Lung (tissue), 12 donors: ENCODE data around the gene ROR1. TPM values are rescaled to one million over a fixed set of nuclear protein-coding genes. Genes with fewer than 3 reads are reported as not detected.

Experiments used
- ATAC-seq: fragments of 200-7000 bp; cut with Tn5 transposase; one replicate; pipeline ENCODE4 v1.9.1; 2020; ENCODE audit warnings: moderate number of reproducible peaks; ENCODE audit not compliant: insufficient read depth, low FRiP score
- DNase-seq, 3 donors: peaks; one replicate each; pipeline ENCODE4 v3.0.0-alpha.2; 2013 to 2017
- H3K27ac ChIP-seq, 2 donors: one replicate each; pipeline ENCODE4 v1.5.1; 2013; ENCODE audit warnings: mild to moderate bottlenecking in 2 of 2, moderate library complexity in 2 of 2, control low read depth in 1 of 2, inconsistent platforms in 1 of 2, low read depth in 1 of 2, low read length in 1 of 2
- H3K27me3 ChIP-seq, 3 donors: one replicate each; pipeline ENCODE4 v1.5.1; 2013; ENCODE audit warnings: low read length in 2 of 3; ENCODE audit not compliant: control insufficient read depth in 3 of 3, insufficient read depth in 3 of 3
- H3K36me3 ChIP-seq, 4 donors: one replicate each; pipeline ENCODE4 v1.5.1; 2013; ENCODE audit warnings: low read length in 4 of 4, mild to moderate bottlenecking in 1 of 4, moderate library complexity in 1 of 4; ENCODE audit not compliant: control insufficient read depth in 4 of 4, insufficient read depth in 4 of 4
- H3K4me1 ChIP-seq, 5 donors: one replicate each; pipeline ENCODE4 v1.5.1; 2013; ENCODE audit warnings: low read length in 5 of 5, mild to moderate bottlenecking in 2 of 5, moderate library complexity in 1 of 5; ENCODE audit not compliant: control insufficient read depth in 5 of 5, insufficient read depth in 5 of 5
- H3K4me3 ChIP-seq: one replicate; pipeline ENCODE4 v1.5.1; 2013; ENCODE audit warnings: mild to moderate bottlenecking, control low read depth, moderate library complexity
- H3K9ac ChIP-seq, 2 donors: one replicate each; pipeline ENCODE4 v1.5.1; 2013; ENCODE audit warnings: low read length in 2 of 2, control low read depth in 1 of 2; ENCODE audit not compliant: insufficient read depth in 1 of 2
- H3K9me3 ChIP-seq, 4 donors: one replicate each; pipeline ENCODE4 v1.5.1; 2013; ENCODE audit warnings: low read length in 3 of 4, mild to moderate bottlenecking in 1 of 4, moderate library complexity in 1 of 4; ENCODE audit not compliant: control insufficient read depth in 4 of 4, insufficient read depth in 3 of 4
- WGBS, 2 donors: extraction: QIAGEN DNeasy Blood & Tissue Kit; methylation state at CpG; one replicate each; pipeline ENCODE4 v1.1.7; 2013; 5-methylcytosine and 5-hydroxymethylcytosine counted together
- polyA plus RNA-seq, 2 donors: library from polyadenylated mRNA; stranded (reverse); fragments of 200-250 nt; gene quantifications; one replicate each; pipeline ENCODE4 v1.2.1, GENCODE V29; 2013
- total RNA-seq, 2 donors: library from RNA; depleted of rRNA in 1 of 2; stranded (reverse); fragments of >200 nt in 1 of 2; gene quantifications; one replicate each; pipeline ENCODE4 v1.2.1, GENCODE V29; 2014 to 2021
- TF ChIP-seq, protein P1 (sequence below): IDR thresholded peaks from 2 replicates; pipeline ENCODE4 v1.5.1; 2012; ENCODE audit warnings: mild to moderate bottlenecking; ENCODE audit errors: control extremely low read depth, extremely low read depth
- donor health status: control.
- donor health status: control.
- donor health status: Bipolar disorder and iron deficiency.
- donor health status: healthy.
- donor health status: DM: yes; HTN: yes; CAD: no.

Gene ROR1
- total and polyA plus RNA-seq, 4 donors: 2.9 to 47.0 (median 14.0) TPM

DNA sequence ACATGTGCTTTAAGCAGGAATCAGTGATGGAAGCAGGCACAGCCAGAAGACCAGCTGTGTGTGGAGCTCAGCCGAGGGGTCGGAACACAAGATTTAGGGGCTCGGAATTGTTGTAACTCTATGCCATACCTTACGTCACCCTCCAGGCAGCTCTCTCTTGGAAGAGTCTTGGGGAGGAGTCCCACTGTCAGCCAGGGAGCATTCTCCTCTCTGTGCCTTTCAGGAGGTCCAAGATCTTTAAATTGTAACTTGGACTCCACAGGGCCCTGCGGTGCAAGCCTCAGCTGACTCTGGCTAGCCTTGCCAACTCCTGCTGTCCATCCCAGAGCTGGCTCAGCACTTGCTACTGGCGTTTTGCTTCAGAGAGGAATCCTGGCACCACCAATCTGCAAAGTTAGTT, 26.4 kb upstream of the ROR1 start:
- Histone ChIP-seq H3K9ac (no peak overlapping the region), H3K4me3 (no peak overlapping the region), H3K27ac (no peak overlapping the region), H3K4me1 (peaks cover 0 to 15% (median 6%) of the 10 kb centered on the region in 5 donors), H3K9me3 (no peaks in the 10 kb centered on the region), H3K27me3 (no peaks in the 10 kb centered on the region), H3K36me3 (no peaks in the 10 kb centered on the region)
- ATAC-seq (no peak), DNase-seq (peak in 1 of 3 donors; percentile 44)
- TF ChIP-seq, protein P1, sequence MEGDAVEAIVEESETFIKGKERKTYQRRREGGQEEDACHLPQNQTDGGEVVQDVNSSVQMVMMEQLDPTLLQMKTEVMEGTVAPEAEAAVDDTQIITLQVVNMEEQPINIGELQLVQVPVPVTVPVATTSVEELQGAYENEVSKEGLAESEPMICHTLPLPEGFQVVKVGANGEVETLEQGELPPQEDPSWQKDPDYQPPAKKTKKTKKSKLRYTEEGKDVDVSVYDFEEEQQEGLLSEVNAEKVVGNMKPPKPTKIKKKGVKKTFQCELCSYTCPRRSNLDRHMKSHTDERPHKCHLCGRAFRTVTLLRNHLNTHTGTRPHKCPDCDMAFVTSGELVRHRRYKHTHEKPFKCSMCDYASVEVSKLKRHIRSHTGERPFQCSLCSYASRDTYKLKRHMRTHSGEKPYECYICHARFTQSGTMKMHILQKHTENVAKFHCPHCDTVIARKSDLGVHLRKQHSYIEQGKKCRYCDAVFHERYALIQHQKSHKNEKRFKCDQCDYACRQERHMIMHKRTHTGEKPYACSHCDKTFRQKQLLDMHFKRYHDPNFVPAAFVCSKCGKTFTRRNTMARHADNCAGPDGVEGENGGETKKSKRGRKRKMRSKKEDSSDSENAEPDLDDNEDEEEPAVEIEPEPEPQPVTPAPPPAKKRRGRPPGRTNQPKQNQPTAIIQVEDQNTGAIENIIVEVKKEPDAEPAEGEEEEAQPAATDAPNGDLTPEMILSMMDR: no peak
- WGBS, 2 donors: 85 to 92% methylated on average over 6 of the region's 6 CpGs

DNA sequence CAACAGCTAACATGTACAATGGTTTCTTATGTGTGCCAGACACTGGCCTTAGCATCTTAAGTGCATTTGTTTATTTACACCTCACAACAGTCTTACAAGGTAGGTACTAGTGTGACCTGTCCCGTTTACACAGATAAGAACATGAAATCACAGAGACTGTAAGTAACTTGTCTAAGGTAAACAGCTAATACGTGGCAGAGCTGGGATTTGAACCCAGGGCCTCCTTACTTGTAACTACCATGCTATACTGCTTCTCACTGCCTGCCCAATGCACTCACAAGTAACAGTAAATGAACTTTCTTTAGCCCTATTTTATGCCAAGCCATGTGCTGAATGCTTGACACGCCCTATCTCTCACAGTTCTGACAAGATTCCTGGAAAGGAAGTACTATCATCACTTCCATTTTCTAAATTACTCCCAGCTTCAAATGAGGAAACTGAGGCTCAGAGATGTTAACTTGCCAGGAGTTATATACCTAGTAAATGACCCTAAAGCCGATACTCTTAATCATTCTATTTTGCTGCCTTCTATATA, 25.7 kb upstream of the ROR1 start:
- no peak overlapping the region for H3K4me3 ChIP-seq
- no peaks in the 10 kb centered on the region for H3K36me3 ChIP-seq
- no peak for DNase-seq
- no peak overlapping the region for H3K9ac ChIP-seq
- TF ChIP-seq, protein P1: no peak
- no peaks in the 10 kb centered on the region for H3K27me3 ChIP-seq
- H3K27ac ChIP-seq: no peak overlapping the region
- WGBS, 2 donors: 78 to 87% methylated on average over 4 of the region's 4 CpGs
- H3K9me3 ChIP-seq: no peaks in the 10 kb centered on the region
- ATAC-seq: no peak
- H3K4me1 ChIP-seq: peaks cover 0 to 15% (median 6%) of the 10 kb centered on the region in 5 donors

DNA sequence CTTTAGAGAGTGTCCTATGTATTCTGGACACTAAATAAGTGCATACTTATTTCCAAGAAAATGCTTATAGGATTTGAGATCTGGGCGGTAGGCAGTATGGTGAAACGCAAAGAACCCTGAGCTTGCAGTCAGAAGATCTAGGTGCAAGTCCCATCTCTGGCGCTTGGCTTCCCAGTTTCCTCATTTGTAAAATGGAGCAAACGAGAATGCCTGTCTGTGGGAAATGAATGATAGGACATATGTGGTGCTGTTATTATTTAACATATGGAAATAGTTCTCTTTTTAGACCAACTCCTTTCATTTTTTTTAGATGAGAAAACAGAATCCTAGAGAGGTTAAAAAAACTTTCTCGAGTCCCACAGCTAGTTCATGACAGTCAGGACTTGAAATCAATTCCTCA, 25.2 kb upstream of the ROR1 start:
- DNase-seq: no peak
- Histone ChIP-seq H3K27me3 (no peaks in the 10 kb centered on the region), H3K4me3 (no peak overlapping the region), H3K9ac (no peak overlapping the region), H3K9me3 (no peaks in the 10 kb centered on the region), H3K36me3 (no peaks in the 10 kb centered on the region), H3K4me1 (peaks cover 0 to 15% (median 6%) of the 10 kb centered on the region in 5 donors), H3K27ac (no peak overlapping the region)
- TF ChIP-seq, protein P1: no peak
- no peak for ATAC-seq
- WGBS, 2 donors: 89 to 94% methylated on average over 5 of the region's 5 CpGs

DNA sequence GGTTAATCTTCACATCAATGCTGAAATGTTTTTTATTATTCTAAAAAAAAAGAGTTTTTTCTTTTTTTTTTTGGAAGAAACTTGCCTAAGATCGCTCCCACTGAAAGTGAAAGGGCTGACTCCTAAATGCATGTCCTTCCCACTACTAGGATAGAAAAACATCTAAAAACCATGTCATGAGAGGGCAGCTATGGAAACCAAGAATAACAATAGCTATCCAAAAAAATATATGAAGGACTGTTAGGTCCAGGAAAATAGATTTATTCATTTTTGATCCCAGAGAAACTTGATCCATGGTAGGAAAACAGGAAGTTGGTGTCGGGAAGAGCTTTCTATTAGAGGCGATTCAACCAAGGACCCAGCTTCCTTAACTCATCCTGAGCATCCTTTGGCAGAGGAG, 23.1 kb upstream of the ROR1 start:
- Histone ChIP-seq H3K4me1 (peaks cover 0 to 15% (median 6%) of the 10 kb centered on the region in 5 donors), H3K9me3 (no peaks in the 10 kb centered on the region), H3K36me3 (no peaks in the 10 kb centered on the region), H3K27me3 (no peaks in the 10 kb centered on the region), H3K27ac (no peak overlapping the region), H3K4me3 (no peak overlapping the region), H3K9ac (no peak overlapping the region)
- TF ChIP-seq, protein P1: no peak
- ATAC-seq (no peak), DNase-seq (no peak)
- WGBS, 2 donors: 68 to 93% methylated on average over 3 of the region's 3 CpGs
